ENCODE measurements around the gene CD2BP2. TPM values are rescaled to one million over a fixed set of nuclear protein-coding genes. Genes with fewer than 3 reads are reported as not detected.
A peak's percentile ranks its signal among the peaks of the same experiment; 100 is the strongest.

CD2BP2 gene
- total and polyA plus RNA-seq, 2 of the 13 experiments (the other 11 are each of a cell fraction or from before 2014, with no cell fraction given), result 24.9 to 54.6 TPM

DNA sequence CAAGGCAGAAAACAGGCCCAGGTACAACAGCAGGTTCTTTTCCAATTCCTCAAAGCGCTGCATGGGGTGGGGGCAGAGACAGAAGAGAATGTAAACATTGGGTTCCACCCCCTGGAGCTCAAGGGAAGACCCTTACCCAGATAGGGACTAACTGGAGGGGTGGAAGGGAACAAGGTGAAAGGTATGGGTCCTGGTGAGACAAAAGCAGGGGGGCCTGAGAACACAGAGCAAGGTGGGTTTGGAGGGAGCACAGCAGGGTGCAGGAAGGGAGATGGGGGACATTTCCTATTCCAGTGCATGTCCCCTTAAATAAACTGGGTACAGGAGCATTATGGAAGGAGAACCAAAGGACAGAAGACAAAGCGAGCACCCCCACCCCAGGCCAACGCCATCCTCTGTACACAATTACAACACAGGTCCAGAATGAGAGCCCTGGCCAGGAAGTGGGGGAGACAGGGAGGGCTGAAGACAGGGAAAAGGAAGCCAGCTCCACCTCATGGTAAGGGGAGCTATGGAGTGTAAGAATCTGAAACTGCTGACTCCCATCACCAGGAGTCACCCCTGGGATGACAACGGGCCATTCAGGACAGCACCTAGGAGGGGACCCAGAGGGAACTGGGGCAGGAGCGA is 2.1 kb upstream of the CD2BP2 start:
- intact Hi-C loops (cut with micrococcal nuclease; ENCODE audit: unreplicated experiment) (no loop called here), in situ Hi-C loops (cut with HindIII; ENCODE audit: extremely low pct_ligation_motif_present, low pct_unique_long_range_greater_than_20kb) (loop anchor here (10.0 kb wide), 1 partner anchor 258 kb away; the partner anchor contains the start of gene ZNF689)
- Histone ChIP-seq H3K36me3 (replicated peaks in 1 of 2; ENCODE audit: control insufficient read depth in 1 of 2, insufficient read depth in 2 of 2, low read length in 2 of 2) (peaks cover 11 to 42% of the 10 kb centered on the region in 2 experiments), H3K27ac (ENCODE audit: extremely low read length, insufficient read depth, low read length) (peak overlapping the region; percentile 92), H4K20me1 (ENCODE audit: insufficient read depth, low read length) (no peaks in the 10 kb centered on the region), H3K9ac (ENCODE audit: insufficient read depth, low read depth, low read length) (no peak overlapping the region; the same call in none of the 2 replicates), H3K27me3 (ENCODE audit: control insufficient read depth in 1 of 2, insufficient read depth in 2 of 2, low read length in 2 of 2) (no peaks in the 10 kb centered on the region; a peak in 1 of 5 replicates), H2AFZ (ENCODE audit: low read length) (no peak overlapping the region), H3K79me2 (ENCODE audit: insufficient read depth, low read length) (peaks cover 23% of the 10 kb centered on the region), H3K4me3 (replicated peaks in 1 of 3; ENCODE audit: insufficient read depth in 1 of 3, low read depth in 2 of 3, low read length in 3 of 3) (no peak overlapping the region), H3K4me2 (ENCODE audit: low read depth, low read length) (peak overlapping the region; percentile 95; the same call in 1 of the 2 replicates), H3K9me3 (ENCODE audit: low read length) (no peaks in the 10 kb centered on the region), H3K4me1 (ENCODE audit: insufficient read depth, low read length) (peaks cover 50% of the 10 kb centered on the region)
- CTCF ChIA-PET (ENCODE audit: low intra/inter-chr PET ratio, low total read pairs), result no interaction called here
- BruUV-seq (replicated peaks), result no TSS peak
- FAIRE-seq (peak; percentile 44), ATAC-seq (no peak), DNase-seq (ENCODE audit: low spot score) (peak; percentile 36)
- POLR2A ChIA-PET, result interaction anchor here (0.8 to 6.7 kb wide), 9 partner anchors 8 to 73 kb away, joined by 3 to 94 read pairs (median 5); partner anchors contain the start of genes DCTPP1, TBC1D10B, ZNF48 and ZNF771
- TF ChIP-seq SYNCRIP (IDR thresholded peaks at IDR 0.05; ENCODE audit: insufficient read depth, low read depth, low read length) (no peak), POLR2AphosphoS5 (IDR thresholded peaks at IDR 0.05; ENCODE audit: low read depth, low read length) (peak; percentile 10; the same call in 1 of the 2 replicates), ZNF589 (CRISPR knock-in tag; conservative IDR thresholded peaks at IDR 0.05) (0 out of 2 replicates have a peak, but pooled peaks have one; percentile 43), ETV5 (CRISPR knock-in tag; IDR thresholded peaks at IDR 0.05; ENCODE audit: borderline replicate concordance) (peak; percentile 69; the same call in 1 of the 2 replicates), AKAP8 (CRISPR knock-in tag; IDR thresholded peaks at IDR 0.05) (0 out of 2 replicates have a peak, but pooled peaks have one; percentile 67), TEAD3 (CRISPR knock-in tag; optimal IDR thresholded peaks at IDR 0.05; ENCODE audit: borderline replicate concordance) (peak; percentile 15), GABPA (IDR thresholded peaks at IDR 0.05; ENCODE audit: low read depth, low read length) (no peak), GABPA (CRISPR knock-in tag; IDR thresholded peaks at IDR 0.05; ENCODE audit: low read depth) (0 out of 2 replicates have a peak, but pooled peaks have one; percentile 9), POLR2A (IDR thresholded peaks at IDR 0.05; ENCODE audit: insufficient read depth in 1 of 2, low read depth in 2 of 2, low read length in 2 of 2) (peak in 1 of 2 experiments; percentile 24; a peak in 1 of 4 replicates), HOXA5 (CRISPR knock-in tag; IDR thresholded peaks at IDR 0.05) (no peak), STAG1 (CRISPR knock-in tag; IDR thresholded peaks at IDR 0.05) (peak; percentile 26), ZC3H13 (CRISPR knock-in tag; IDR thresholded peaks at IDR 0.05) (peak; percentile 75; the same call in 1 of the 2 replicates)
- TF ChIP-seq, protein P1, sequence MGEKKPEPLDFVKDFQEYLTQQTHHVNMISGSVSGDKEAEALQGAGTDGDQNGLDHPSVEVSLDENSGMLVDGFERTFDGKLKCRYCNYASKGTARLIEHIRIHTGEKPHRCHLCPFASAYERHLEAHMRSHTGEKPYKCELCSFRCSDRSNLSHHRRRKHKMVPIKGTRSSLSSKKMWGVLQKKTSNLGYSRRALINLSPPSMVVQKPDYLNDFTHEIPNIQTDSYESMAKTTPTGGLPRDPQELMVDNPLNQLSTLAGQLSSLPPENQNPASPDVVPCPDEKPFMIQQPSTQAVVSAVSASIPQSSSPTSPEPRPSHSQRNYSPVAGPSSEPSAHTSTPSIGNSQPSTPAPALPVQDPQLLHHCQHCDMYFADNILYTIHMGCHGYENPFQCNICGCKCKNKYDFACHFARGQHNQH (CRISPR knock-in tag; IDR thresholded peaks at IDR 0.05), result no peak
- TF ChIP-seq, protein P2, sequence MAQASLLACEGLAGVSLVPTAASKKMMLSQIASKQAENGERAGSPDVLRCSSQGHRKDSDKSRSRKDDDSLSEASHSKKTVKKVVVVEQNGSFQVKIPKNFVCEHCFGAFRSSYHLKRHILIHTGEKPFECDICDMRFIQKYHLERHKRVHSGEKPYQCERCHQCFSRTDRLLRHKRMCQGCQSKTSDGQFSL (CRISPR knock-in tag; IDR thresholded peaks at IDR 0.05), result peak; percentile 63; the same call in 1 of the 2 replicates
- TF ChIP-seq, protein P3, sequence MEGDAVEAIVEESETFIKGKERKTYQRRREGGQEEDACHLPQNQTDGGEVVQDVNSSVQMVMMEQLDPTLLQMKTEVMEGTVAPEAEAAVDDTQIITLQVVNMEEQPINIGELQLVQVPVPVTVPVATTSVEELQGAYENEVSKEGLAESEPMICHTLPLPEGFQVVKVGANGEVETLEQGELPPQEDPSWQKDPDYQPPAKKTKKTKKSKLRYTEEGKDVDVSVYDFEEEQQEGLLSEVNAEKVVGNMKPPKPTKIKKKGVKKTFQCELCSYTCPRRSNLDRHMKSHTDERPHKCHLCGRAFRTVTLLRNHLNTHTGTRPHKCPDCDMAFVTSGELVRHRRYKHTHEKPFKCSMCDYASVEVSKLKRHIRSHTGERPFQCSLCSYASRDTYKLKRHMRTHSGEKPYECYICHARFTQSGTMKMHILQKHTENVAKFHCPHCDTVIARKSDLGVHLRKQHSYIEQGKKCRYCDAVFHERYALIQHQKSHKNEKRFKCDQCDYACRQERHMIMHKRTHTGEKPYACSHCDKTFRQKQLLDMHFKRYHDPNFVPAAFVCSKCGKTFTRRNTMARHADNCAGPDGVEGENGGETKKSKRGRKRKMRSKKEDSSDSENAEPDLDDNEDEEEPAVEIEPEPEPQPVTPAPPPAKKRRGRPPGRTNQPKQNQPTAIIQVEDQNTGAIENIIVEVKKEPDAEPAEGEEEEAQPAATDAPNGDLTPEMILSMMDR (CRISPR knock-in tag; IDR thresholded peaks at IDR 0.05), result peak; percentile 38
- TF ChIP-seq, protein P4, sequence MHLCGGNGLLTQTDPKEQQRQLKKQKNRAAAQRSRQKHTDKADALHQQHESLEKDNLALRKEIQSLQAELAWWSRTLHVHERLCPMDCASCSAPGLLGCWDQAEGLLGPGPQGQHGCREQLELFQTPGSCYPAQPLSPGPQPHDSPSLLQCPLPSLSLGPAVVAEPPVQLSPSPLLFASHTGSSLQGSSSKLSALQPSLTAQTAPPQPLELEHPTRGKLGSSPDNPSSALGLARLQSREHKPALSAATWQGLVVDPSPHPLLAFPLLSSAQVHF (CRISPR knock-in tag; IDR thresholded peaks at IDR 0.05), result 0 out of 2 replicates have a peak, but pooled peaks have one; percentile 47
- WGBS (ENCODE audit: low lambda C conversion rate), result 76% methylated on average over 5 of the region's 5 CpGs
